Measurements from ENCODE around the gene XYLT1. TPM values are rescaled to one million over a fixed set of nuclear protein-coding genes. Genes with fewer than 3 reads are reported as not detected.

Gene XYLT1
- total and polyA plus RNA-seq, 7 donors: 0.67 to 2.5 (median 1.7) TPM

DNA sequence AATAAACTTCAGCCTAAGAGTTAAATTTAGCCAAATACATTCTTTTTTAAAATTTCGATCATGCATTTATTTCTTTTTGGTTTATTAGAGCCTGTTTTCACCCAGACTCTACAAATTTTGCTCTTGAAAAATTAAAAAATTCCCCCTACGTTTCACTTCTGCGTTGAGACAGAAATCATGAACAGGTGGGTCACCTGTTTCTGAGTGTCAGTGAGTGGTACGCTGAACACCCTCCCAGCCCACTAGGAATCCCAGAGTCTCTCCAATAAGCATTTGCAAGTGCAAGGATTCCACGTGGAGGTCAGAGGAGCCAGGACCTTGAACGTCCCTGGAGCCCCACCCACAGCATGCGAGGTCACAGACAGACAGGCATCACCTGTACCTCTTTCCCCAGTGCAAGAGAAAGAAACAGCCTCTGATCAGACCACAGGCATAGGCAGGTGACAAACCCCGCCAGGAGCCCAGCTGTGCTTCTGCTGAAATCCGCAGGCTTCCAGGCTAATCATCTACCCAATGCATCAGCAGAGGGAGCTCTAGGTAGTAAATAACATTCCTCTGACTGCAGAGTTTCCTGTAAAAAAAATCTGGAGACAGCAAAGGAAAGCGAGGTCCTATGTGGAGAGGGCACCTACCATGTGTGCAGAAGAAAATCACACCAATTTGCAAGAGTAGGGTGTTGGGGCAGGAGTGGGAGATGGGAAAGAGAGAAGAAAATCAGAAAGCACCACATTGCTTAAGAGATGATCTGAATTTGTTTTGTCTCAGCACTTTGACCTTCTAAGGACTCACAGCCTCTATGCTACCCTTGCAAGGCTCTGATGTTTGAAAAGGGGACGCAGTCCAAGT is 5.9 kb upstream of the XYLT1 start:
- Histone ChIP-seq H3K4me1 (no peaks in the 10 kb centered on the region), H3K4me3 (no peak overlapping the region), H3K36me3 (ENCODE audit: insufficient read depth in 1 of 2, low read depth in 1 of 2) (no peaks in the 10 kb centered on the region), H3K27ac (no peak overlapping the region), H3K27me3 (ENCODE audit: insufficient read depth in 3 of 3, low read length in 2 of 3) (peaks cover 0 to 9% (median 4%) of the 10 kb centered on the region in 3 donors), H3K9me3 (no peaks in the 10 kb centered on the region)
- intact Hi-C loops (cut with DNase I): no loop called here
- peak in 1 of 2 donors; percentile 18 for DNase-seq
- ATAC-seq: peak in 2 of 4 donors; percentile 36 to 41
- TF ChIP-seq, protein P1, sequence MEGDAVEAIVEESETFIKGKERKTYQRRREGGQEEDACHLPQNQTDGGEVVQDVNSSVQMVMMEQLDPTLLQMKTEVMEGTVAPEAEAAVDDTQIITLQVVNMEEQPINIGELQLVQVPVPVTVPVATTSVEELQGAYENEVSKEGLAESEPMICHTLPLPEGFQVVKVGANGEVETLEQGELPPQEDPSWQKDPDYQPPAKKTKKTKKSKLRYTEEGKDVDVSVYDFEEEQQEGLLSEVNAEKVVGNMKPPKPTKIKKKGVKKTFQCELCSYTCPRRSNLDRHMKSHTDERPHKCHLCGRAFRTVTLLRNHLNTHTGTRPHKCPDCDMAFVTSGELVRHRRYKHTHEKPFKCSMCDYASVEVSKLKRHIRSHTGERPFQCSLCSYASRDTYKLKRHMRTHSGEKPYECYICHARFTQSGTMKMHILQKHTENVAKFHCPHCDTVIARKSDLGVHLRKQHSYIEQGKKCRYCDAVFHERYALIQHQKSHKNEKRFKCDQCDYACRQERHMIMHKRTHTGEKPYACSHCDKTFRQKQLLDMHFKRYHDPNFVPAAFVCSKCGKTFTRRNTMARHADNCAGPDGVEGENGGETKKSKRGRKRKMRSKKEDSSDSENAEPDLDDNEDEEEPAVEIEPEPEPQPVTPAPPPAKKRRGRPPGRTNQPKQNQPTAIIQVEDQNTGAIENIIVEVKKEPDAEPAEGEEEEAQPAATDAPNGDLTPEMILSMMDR (IDR thresholded peaks at IDR 0.05): peak; percentile 35
- WGBS, 3 donors: 32 to 34% (median 33%) methylated on average over 11 of the region's 11 CpGs

DNA sequence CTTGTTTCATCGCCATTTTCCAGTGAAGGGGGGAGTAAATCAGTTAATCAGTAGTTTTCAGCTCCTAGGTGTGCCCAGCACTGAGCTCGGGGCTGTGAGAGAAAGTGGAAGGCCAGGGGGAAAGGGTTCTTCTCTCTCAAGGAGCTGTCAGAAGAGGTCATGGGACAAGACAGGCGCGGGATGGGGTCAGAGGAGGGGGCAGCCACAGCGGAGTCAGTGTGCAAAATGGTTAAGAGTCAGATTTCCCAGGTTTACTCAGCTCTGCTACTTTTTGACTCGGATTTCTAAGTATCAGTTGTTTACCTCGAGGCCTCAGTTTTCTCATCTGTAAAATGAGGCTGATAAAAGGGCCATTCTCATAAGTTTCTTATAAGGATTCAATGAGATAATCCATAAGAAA is 4.3 kb upstream of the XYLT1 start:
- DNase-seq (no peak), ATAC-seq (no peak)
- no peak overlapping the region for H3K4me3 ChIP-seq
- no peak overlapping the region for H3K27ac ChIP-seq
- H3K27me3 ChIP-seq (ENCODE audit: insufficient read depth in 3 of 3, low read length in 2 of 3): peaks cover 0 to 4% (median 4%) of the 10 kb centered on the region in 3 donors
- WGBS, 3 donors: 76 to 82% (median 77%) methylated on average over 7 of the region's 7 CpGs
- no peaks in the 10 kb centered on the region for H3K36me3 ChIP-seq (ENCODE audit: insufficient read depth in 1 of 2, low read depth in 1 of 2)
- intact Hi-C loops (cut with DNase I): no loop called here
- H3K4me1 ChIP-seq: peaks cover 1% of the 10 kb centered on the region
- TF ChIP-seq, protein P1 (IDR thresholded peaks at IDR 0.05): no peak
- H3K9me3 ChIP-seq: no peaks in the 10 kb centered on the region

DNA sequence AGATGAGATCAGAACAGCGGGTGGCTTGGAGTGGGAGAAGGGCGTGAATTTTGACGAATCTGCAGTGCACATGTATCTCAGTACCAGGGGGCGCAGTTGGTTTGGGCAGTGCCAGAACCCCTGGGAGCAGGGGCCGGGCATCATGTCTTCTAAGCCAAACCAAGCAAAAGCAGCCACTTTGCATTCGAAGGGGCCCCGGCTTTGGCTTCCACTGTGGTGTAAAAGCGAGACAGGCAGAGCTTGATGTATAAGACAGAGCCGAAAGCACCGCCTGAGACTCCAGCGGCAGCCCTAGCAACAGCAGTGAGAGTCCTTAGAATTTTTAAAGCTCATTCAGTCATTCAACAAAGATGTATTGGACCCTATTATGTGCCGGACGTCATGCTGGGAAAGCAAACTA is 3.8 kb upstream of the XYLT1 start:
- H3K4me3 ChIP-seq: no peak overlapping the region
- TF ChIP-seq, protein P1 (IDR thresholded peaks at IDR 0.05): no peak
- DNase-seq (no peak), ATAC-seq (no peak)
- H3K27me3 ChIP-seq (ENCODE audit: insufficient read depth in 3 of 3, low read length in 2 of 3): peaks cover 0 to 2% (median 2%) of the 10 kb centered on the region in 3 donors
- H3K4me1 ChIP-seq: peaks cover 3% of the 10 kb centered on the region
- 66 to 73% (median 68%) methylated on average over 13 of the region's 13 CpGs for whole genome bisulfite sequencing, 3 donors
- no peak overlapping the region for H3K27ac ChIP-seq
- H3K9me3 ChIP-seq: no peaks in the 10 kb centered on the region
- H3K36me3 ChIP-seq (ENCODE audit: insufficient read depth in 1 of 2, low read depth in 1 of 2): no peaks in the 10 kb centered on the region
- intact Hi-C loops (cut with DNase I): no loop called here

DNA sequence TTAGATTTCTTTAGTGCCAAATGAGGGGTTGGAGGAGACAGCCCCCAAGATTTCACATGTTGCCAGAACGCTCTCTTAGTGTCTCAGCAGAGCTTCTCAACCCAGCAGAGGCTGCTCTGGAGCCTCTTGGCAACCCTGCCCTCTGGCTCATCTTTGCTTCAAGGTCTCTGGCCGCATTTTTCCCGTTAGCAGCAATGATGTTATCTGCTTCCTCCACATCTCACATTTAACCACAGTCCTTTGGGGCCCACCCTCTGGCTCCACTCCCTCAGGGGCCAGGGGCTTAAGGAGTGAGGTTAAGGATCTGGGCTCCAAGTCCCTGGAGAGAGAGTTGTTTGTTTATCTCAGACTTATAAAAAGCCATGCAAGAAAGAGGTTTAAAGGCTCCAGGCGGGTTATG is 3.3 kb upstream of the XYLT1 start:
- intact Hi-C loops (cut with DNase I): no loop called here
- peak in 1 of 2 donors; percentile 17 for DNase-seq
- WGBS, 3 donors: 23 to 36% (median 33%) methylated on average over 4 of the region's 4 CpGs

More for the DNA sequence above, 3.3 kb upstream of the XYLT1 start:
- Histone ChIP-seq H3K27ac (no peak overlapping the region), H3K36me3 (ENCODE audit: insufficient read depth in 1 of 2, low read depth in 1 of 2) (no peaks in the 10 kb centered on the region), H3K4me3 (no peak overlapping the region), H3K4me1 (peaks cover 3% of the 10 kb centered on the region), H3K9me3 (no peaks in the 10 kb centered on the region), H3K27me3 (ENCODE audit: insufficient read depth in 3 of 3, low read length in 2 of 3) (peaks cover 0 to 3% (median 3%) of the 10 kb centered on the region in 3 donors)
- no peak for ATAC-seq
- TF ChIP-seq, protein P1 (IDR thresholded peaks at IDR 0.05): no peak

Measured in psoas muscle (tissue), 8 donors.